Neural crest cell (in vitro differentiated cells): ENCODE data around the gene HBA2. TPM values are rescaled to one million over a fixed set of nuclear protein-coding genes. Genes with fewer than 3 reads are reported as not detected.

Source experiments
- DNase-seq: peaks from one replicate; pipeline ENCODE4 v3.0.0; 2021; ENCODE audit warnings: low read depth, mixed read lengths, low spot score
- H3K27ac Mint-ChIP-seq: one replicate; pipeline ENCODE4 v1.8.0; 2021; ENCODE audit warnings: mild to moderate bottlenecking, mixed read lengths; ENCODE audit not compliant: unreplicated experiment
- H3K27me3 Mint-ChIP-seq: 2 replicates; pipeline ENCODE4 v1.8.0; 2021; ENCODE audit warnings: low read depth, mild to moderate bottlenecking, mixed read lengths
- H3K36me3 Mint-ChIP-seq: 2 replicates; pipeline ENCODE4 v1.8.0; 2021; ENCODE audit warnings: low read depth, mild to moderate bottlenecking, mixed read lengths
- H3K4me1 Mint-ChIP-seq: 2 replicates; pipeline ENCODE4 v1.8.0; 2021; ENCODE audit warnings: mixed read lengths
- H3K4me3 Mint-ChIP-seq: one replicate; pipeline ENCODE4 v1.8.0; 2021; ENCODE audit warnings: mild to moderate bottlenecking, mixed read lengths
- H3K9me3 Mint-ChIP-seq: 2 replicates; pipeline ENCODE4 v1.8.0; 2021; ENCODE audit warnings: mixed read lengths
- CTCF ChIP-seq: fragments of 200-600 bp; sonication (generic); conservative IDR thresholded peaks from 2 replicates; pipeline ENCODE4 v1.5.0; 2021; ENCODE audit warnings: antibody characterized with exemption, mild to moderate bottlenecking
- total RNA-seq: library from RNA; stranded (reverse); gene quantifications from 2 replicates; pipeline ENCODE4 v1.2.1, GENCODE V29; 2021

The HBA2 gene
- total RNA-seq, 1 donor from 2014 or later, result not detected

GRCh38 chr16:179211-180092 is 6.8 kb downstream of the HBA2 start:
- Mint-ChIP-seq H3K27ac (no peak overlapping the region), H3K9me3 (no peaks in the 10 kb centered on the region), H3K27me3 (peaks cover 57% of the 10 kb centered on the region), H3K4me3 (peak overlapping the region; percentile 56), H3K36me3 (peaks cover 5% of the 10 kb centered on the region), H3K4me1 (peaks cover 6% of the 10 kb centered on the region)
- DNase-seq, result no peak
- no peak for TF ChIP-seq CTCF

GRCh38 chr16:180101-180675 is 7.5 kb downstream of the HBA2 start, which contains the start of gene HBQ1:
HBQ1 (plus strand) TSS chr16:180459; CDS start chr16:180487, 28 bp downstream.
- Mint-ChIP-seq H3K9me3 (no peaks in the 10 kb centered on the region), H3K27me3 (peaks cover 49% of the 10 kb centered on the region), H3K27ac (no peak within 1 kb of the TSS), H3K4me1 (peaks cover 6% of the 10 kb centered on the region), H3K36me3 (peaks cover 5% of the 10 kb centered on the region), H3K4me3 (peak within 1 kb of the TSS; percentile 64)
- peak; percentile 75 for DNase-seq
- peak; percentile 71 for TF ChIP-seq CTCF

GRCh38 chr16:180681-181564 is 8.2 kb downstream of the HBA2 start:
- peak; percentile 89 for DNase-seq
- H3K27ac Mint-ChIP-seq, result no peak overlapping the region
- peaks cover 42% of the 10 kb centered on the region for H3K27me3 Mint-ChIP-seq
- H3K9me3 Mint-ChIP-seq, result no peaks in the 10 kb centered on the region
- H3K4me3 Mint-ChIP-seq, result peak overlapping the region; percentile 64
- peaks cover 9% of the 10 kb centered on the region for H3K36me3 Mint-ChIP-seq
- TF ChIP-seq CTCF, result no peak
- peaks cover 6% of the 10 kb centered on the region for H3K4me1 Mint-ChIP-seq

GRCh38 chr16:181565-182021 is 8.9 kb downstream of the HBA2 start:
- H3K9me3 Mint-ChIP-seq, result no peaks in the 10 kb centered on the region
- no peak for DNase-seq

More at GRCh38 chr16:181565-182021, 8.9 kb downstream of the HBA2 start:
- peak; percentile 96 for TF ChIP-seq CTCF
- peaks cover 9% of the 10 kb centered on the region for H3K36me3 Mint-ChIP-seq
- H3K27ac Mint-ChIP-seq, result no peak overlapping the region
- peaks cover 40% of the 10 kb centered on the region for H3K27me3 Mint-ChIP-seq
- H3K4me3 Mint-ChIP-seq, result peak overlapping the region; percentile 69
- H3K4me1 Mint-ChIP-seq, result peaks cover 6% of the 10 kb centered on the region
